ENCODE data around the gene PPP6C. TPM values are rescaled to one million over a fixed set of nuclear protein-coding genes. Genes with fewer than 3 reads are reported as not detected.

The PPP6C gene
- total RNA-seq, 2 donors from 2014 or later, result 36.6 to 41.7 TPM

- ATAC-seq, result no peak
- Mint-ChIP-seq H3K9me3 (no peaks in the 10 kb centered on the region), H3K27ac (peak overlapping the region in 1 of 2 donors; percentile 55), H3K36me3 (peaks cover 0 to 6% of the 10 kb centered on the region in 2 donors)
- no peak for DNase-seq (ENCODE audit: low spot score in 2 of 2)
These were observed 33.1 kb downstream of the PPP6C start for GRCh38 chr9:125156551-125156950.

GRCh38 chr9:125153712-125154367, 35.8 kb downstream of the PPP6C start:
- DNase-seq (ENCODE audit: low spot score in 2 of 2), result no peak

GRCh38 chr9:125151730-125152129, 37.9 kb downstream of the PPP6C start:
- Mint-ChIP-seq H3K9me3 (no peaks in the 10 kb centered on the region), H3K36me3 (peaks cover 0 to 6% of the 10 kb centered on the region in 2 donors), H3K27ac (peak overlapping the region in 1 of 2 donors; percentile 55)
- ATAC-seq, result no peak
- DNase-seq (ENCODE audit: low spot score in 2 of 2), result no peak

More at GRCh38 chr9:125153712-125154367, 35.8 kb downstream of the PPP6C start:
- H3K36me3 Mint-ChIP-seq, result peaks cover 0 to 6% of the 10 kb centered on the region in 2 donors
- no peaks in the 10 kb centered on the region for H3K9me3 Mint-ChIP-seq
- ATAC-seq, result no peak
- no peak overlapping the region for H3K27ac Mint-ChIP-seq

- DNase-seq (ENCODE audit: low spot score in 2 of 2) (no peak), ATAC-seq (no peak)
- Mint-ChIP-seq H3K27ac (no peak overlapping the region), H3K9me3 (no peaks in the 10 kb centered on the region), H3K36me3 (peaks cover 0 to 6% of the 10 kb centered on the region in 2 donors)
These were observed 39.0 kb downstream of the PPP6C start for GRCh38 chr9:125150349-125151245.

GRCh38 chr9:125147401-125147951, 42.1 kb downstream of the PPP6C start:
- DNase-seq (ENCODE audit: low spot score in 2 of 2), result no peak
- no peak for ATAC-seq
- no peak overlapping the region for H3K27ac Mint-ChIP-seq
- peaks cover 4% of the 10 kb centered on the region in 2 donors for H3K36me3 Mint-ChIP-seq
- no peaks in the 10 kb centered on the region for H3K9me3 Mint-ChIP-seq

- Mint-ChIP-seq H3K36me3 (peaks cover 6 to 7% of the 10 kb centered on the region in 2 donors), H3K9me3 (no peaks in the 10 kb centered on the region), H3K27ac (peak overlapping the region in 1 of 2 donors; percentile 81)
- no peak for ATAC-seq
- DNase-seq (ENCODE audit: low spot score in 2 of 2), result no peak
These were observed 43.4 kb downstream of the PPP6C start for GRCh38 chr9:125146247-125146646.

GRCh38 chr9:125145425-125145824, 44.2 kb downstream of the PPP6C start:
- no peaks in the 10 kb centered on the region for H3K9me3 Mint-ChIP-seq
- no peak for DNase-seq (ENCODE audit: low spot score in 2 of 2)
- no peak for ATAC-seq
- H3K36me3 Mint-ChIP-seq, result peaks cover 6 to 7% of the 10 kb centered on the region in 2 donors
- H3K27ac Mint-ChIP-seq, result no peak overlapping the region

GRCh38 chr9:125143377-125144090, 46.1 kb downstream of the PPP6C start, which contains the start of gene SCAI:
SCAI (minus strand) TSS chr9:125143528; CDS start chr9:125143437, 91 bp downstream.
- no peaks in the 10 kb centered on the region for H3K9me3 Mint-ChIP-seq

GRCh38 chr9:125142560-125143376, 46.8 kb downstream of the PPP6C start:
- ATAC-seq, result peak in 1 of 2 donors; percentile 40
- DNase-seq (ENCODE audit: low spot score in 2 of 2), result no peak
- Mint-ChIP-seq H3K27ac (peak overlapping the region; percentile 91 to 98), H3K36me3 (peaks cover 7 to 9% of the 10 kb centered on the region in 2 donors), H3K9me3 (no peaks in the 10 kb centered on the region)

More at GRCh38 chr9:125143377-125144090, 46.1 kb downstream of the PPP6C start, which contains the start of gene SCAI:
- DNase-seq (ENCODE audit: low spot score in 2 of 2) (peak; percentile 96 to 99), ATAC-seq (peak; percentile 100)
- peak within 1 kb of the TSS; percentile 91 to 98 for H3K27ac Mint-ChIP-seq
- peaks cover 6 to 7% of the 10 kb centered on the region in 2 donors for H3K36me3 Mint-ChIP-seq

- H3K36me3 Mint-ChIP-seq, result peaks cover 7 to 15% of the 10 kb centered on the region in 2 donors
- no peak for DNase-seq (ENCODE audit: low spot score in 2 of 2)
- H3K27ac Mint-ChIP-seq, result peak overlapping the region in 1 of 2 donors; percentile 33
- H3K9me3 Mint-ChIP-seq, result no peaks in the 10 kb centered on the region
- no peak for ATAC-seq
These were observed 47.9 kb downstream of the PPP6C start for GRCh38 chr9:125141751-125142150.

- Mint-ChIP-seq H3K36me3 (peaks cover 7 to 16% of the 10 kb centered on the region in 2 donors), H3K27ac (no peak overlapping the region), H3K9me3 (no peaks in the 10 kb centered on the region)
- ATAC-seq, result no peak
- DNase-seq (ENCODE audit: low spot score in 2 of 2), result no peak
These were observed 48.4 kb downstream of the PPP6C start for GRCh38 chr9:125141251-125141650.

- Mint-ChIP-seq H3K9me3 (no peaks in the 10 kb centered on the region), H3K36me3 (peaks cover 7 to 16% of the 10 kb centered on the region in 2 donors), H3K27ac (no peak overlapping the region)
- DNase-seq (ENCODE audit: low spot score in 2 of 2) (no peak), ATAC-seq (no peak)
These were observed 49.0 kb downstream of the PPP6C start for GRCh38 chr9:125140576-125140975.

- Mint-ChIP-seq H3K9me3 (no peaks in the 10 kb centered on the region), H3K27ac (no peak overlapping the region), H3K36me3 (peaks cover 0 to 10% of the 10 kb centered on the region in 2 donors)
- ATAC-seq (no peak), DNase-seq (ENCODE audit: low spot score in 2 of 2) (no peak)
These were observed 52.4 kb downstream of the PPP6C start for GRCh38 chr9:125137200-125137599.

GRCh38 chr9:125134976-125135375, 54.6 kb downstream of the PPP6C start:
- ATAC-seq (no peak), DNase-seq (ENCODE audit: low spot score in 2 of 2) (no peak)
- peaks cover 0 to 10% of the 10 kb centered on the region in 2 donors for H3K36me3 Mint-ChIP-seq
- H3K9me3 Mint-ChIP-seq, result no peaks in the 10 kb centered on the region
- peak overlapping the region in 1 of 2 donors; percentile 4 for H3K27ac Mint-ChIP-seq

Measured in activated naive CD4-positive, alpha-beta T cell treated with anti-CD3 and anti-CD28 coated beads, Interleukin-2, amount 50 U/mL, for 72 hours (primary cell).